ENCODE results near the gene HECTD4.

The HECTD4 gene

DNA sequence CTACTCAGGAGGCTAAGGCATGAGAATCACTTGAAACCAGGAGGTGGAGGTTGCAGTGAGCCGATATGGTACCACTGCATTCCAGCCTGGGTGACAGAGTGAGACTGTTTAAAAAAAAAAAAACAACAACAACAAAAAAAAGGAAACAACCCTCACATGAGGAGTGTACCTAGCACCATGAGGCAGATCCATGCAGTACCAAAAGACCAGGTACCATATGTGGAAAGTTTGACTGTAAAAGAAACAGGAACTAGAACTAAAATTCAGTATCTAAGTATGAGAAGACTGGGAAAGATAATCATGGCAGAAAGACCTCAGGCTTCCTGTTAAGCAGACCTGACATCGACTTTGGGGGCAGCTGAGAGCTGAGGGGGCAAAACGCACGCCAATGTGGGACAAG lies 201.8 kb downstream of the HECTD4 start:
- H3K27ac ChIP-seq, result no peak overlapping the region
- TF ChIP-seq, protein P1, sequence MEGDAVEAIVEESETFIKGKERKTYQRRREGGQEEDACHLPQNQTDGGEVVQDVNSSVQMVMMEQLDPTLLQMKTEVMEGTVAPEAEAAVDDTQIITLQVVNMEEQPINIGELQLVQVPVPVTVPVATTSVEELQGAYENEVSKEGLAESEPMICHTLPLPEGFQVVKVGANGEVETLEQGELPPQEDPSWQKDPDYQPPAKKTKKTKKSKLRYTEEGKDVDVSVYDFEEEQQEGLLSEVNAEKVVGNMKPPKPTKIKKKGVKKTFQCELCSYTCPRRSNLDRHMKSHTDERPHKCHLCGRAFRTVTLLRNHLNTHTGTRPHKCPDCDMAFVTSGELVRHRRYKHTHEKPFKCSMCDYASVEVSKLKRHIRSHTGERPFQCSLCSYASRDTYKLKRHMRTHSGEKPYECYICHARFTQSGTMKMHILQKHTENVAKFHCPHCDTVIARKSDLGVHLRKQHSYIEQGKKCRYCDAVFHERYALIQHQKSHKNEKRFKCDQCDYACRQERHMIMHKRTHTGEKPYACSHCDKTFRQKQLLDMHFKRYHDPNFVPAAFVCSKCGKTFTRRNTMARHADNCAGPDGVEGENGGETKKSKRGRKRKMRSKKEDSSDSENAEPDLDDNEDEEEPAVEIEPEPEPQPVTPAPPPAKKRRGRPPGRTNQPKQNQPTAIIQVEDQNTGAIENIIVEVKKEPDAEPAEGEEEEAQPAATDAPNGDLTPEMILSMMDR (conservative IDR thresholded peaks at IDR 0.05), result no peak
- no peak for TF ChIP-seq ZFX (IDR thresholded peaks at IDR 0.05)

DNA sequence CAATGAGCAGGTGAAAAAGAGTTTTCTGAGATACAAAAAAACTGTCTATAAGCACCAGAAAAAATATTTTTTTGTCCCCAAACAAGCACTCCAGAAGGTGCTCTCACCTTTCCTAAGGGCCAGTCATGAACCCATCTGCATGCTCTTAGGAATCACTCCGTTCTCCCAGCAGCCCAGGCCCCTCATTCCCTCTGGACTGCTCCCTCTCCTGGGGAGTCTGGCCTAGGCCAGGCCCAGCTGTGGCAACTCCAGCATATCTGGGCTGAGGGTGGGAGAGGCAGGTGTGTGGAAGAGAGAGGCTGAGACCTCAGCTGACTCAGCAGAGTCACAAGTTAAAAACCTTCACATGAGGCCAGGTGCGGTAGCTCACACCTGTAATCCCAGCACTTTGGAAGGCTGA lies 202.3 kb downstream of the HECTD4 start:
- no peak for TF ChIP-seq ZFX (IDR thresholded peaks at IDR 0.05)
- no peak overlapping the region for H3K27ac ChIP-seq

GRCh38 chr12:112179341-112179740 lies 202.9 kb downstream of the HECTD4 start:
- TF ChIP-seq ZFX (IDR thresholded peaks at IDR 0.05), result no peak
- TF ChIP-seq, protein P1 (conservative IDR thresholded peaks at IDR 0.05), result no peak
- no peak overlapping the region for H3K27ac ChIP-seq

DNA sequence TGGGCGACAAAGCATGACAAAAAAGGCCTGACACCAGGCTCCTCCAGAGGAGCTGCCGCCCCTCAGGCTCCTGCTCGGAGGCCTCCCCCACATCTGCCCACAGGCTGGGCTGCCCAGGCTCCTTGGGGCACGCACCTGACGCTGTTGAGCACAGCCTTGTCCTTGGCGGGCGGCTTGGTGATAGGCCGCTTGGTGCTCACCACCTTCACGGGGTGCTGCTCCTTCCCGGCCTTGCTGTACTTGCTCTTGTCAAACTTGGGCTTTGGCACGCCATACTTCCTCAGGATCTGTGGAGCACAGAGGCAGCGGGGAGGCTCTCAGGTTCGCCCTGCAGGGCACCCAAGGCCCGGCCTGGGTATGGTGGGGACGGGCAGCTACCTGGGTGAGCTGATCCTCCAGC lies 203.4 kb downstream of the HECTD4 start:
- H3K27ac ChIP-seq, result no peak overlapping the region
- TF ChIP-seq, protein P1 (conservative IDR thresholded peaks at IDR 0.05), result no peak
- TF ChIP-seq ZFX (IDR thresholded peaks at IDR 0.05), result no peak

DNA sequence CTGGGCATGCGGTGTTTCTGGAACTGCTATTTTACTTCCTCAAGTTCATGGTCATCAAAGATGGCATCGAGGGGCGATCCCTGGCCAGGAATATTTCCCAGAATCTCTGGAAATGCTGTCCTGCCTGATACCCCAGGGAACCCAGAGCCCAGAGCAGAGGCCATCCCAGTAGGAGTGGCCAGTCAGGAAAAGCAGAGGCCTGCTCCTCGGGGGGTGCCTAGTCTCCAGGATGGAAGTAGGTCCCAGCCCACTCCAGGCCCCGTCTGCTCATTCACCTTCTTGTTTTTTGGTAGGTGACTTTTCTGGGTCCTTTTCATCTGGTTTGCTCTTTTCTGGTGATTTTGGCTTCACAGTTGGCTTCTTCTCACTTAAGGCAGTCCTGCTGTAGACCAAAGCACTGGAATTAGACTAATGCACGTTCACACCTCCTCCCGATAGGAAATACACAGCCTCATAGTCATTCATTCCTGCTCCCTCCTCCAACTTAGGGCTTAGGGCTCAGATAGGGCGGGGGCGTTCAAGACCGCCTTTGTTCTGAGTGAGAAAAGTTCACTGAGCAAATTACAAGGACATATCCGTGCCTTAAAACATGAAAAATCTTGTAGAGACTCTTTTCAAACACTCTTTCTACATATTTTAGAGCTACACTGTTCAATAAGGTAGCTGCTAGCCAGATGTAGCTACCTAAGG lies 205.8 kb downstream of the HECTD4 start:
- no peak overlapping the region for H3K27ac ChIP-seq
- TF ChIP-seq, protein P1 (conservative IDR thresholded peaks at IDR 0.05), result no peak
- TF ChIP-seq ZFX (IDR thresholded peaks at IDR 0.05), result no peak

- no peak overlapping the region for H3K27ac ChIP-seq
- TF ChIP-seq ZFX (IDR thresholded peaks at IDR 0.05), result no peak
- TF ChIP-seq, protein P1 (conservative IDR thresholded peaks at IDR 0.05), result no peak
Observed at GRCh38 chr12:112175361-112176155, 206.7 kb downstream of the HECTD4 start.

DNA sequence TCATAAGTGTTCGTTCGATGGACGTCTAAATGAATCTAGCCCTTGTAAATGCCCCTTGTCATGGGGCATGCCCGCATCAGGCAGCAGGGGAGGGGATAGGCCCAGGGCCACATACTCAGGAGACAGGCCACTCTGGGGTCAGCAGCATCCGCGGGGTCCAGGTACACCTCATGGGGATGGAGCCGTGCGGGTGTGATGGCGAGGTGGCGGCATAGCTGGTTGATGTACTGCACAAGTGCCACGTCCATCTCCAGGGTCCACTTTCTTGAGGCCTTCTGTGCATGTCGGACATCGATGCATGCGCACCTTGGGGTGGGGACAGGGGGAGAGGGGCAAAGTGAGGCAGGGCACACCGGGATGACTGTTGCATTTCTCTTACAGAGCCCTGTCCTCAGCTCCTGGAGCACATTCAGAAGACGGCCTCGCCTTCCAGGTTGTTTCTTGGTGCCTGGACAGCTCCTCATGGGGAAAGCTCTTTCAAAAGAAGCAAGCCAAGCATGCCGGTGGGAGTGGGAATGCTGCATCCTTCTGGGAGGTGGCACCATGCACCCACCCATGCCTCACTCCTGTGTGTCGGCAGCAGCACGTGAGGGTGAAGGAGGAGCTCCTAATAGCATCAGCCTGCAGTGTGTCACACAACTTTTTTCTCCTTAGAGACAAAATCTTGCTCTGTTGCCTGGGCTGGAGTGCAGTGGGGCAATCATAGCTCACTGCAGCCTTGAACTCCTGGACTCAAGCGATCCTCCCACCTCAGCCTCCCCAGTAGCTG lies 209.5 kb downstream of the HECTD4 start:
- H3K27ac ChIP-seq, result no peak overlapping the region
- TF ChIP-seq, protein P1 (conservative IDR thresholded peaks at IDR 0.05), result no peak
- TF ChIP-seq ZFX (IDR thresholded peaks at IDR 0.05), result no peak
